ENCODE data around the gene LRR1. TPM values are rescaled to one million over a fixed set of nuclear protein-coding genes. Genes with fewer than 3 reads are reported as not detected.
"Not testable (repeated sequence)": the region's sequence is repeated elsewhere in the genome, so short reads cannot be mapped to it uniquely, and the experiment has no call there.

LRR1 gene
- total RNA-seq, 1 experiment from 2014 or later: 60.8 TPM

GRCh38 chr14:49581209-49582112 is 17.3 kb upstream of the LRR1 start:
- Histone ChIP-seq H3K9me3 (replicated peaks) (no peaks in the 10 kb centered on the region), H3K36me3 (peaks cover 53% of the 10 kb centered on the region), H3K4me3 (no peak overlapping the region), H3K27ac (no peak overlapping the region), H3K4me1 (no peaks in the 10 kb centered on the region), H3K27me3 (no peaks in the 10 kb centered on the region)
- DNase-seq: no peak

- Histone ChIP-seq H3K27ac (no peak overlapping the region), H3K9me3 (replicated peaks) (no peaks in the 10 kb centered on the region)
These were observed 16.4 kb upstream of the LRR1 start for GRCh38 chr14:49582113-49582977.

GRCh38 chr14:49583629-49584028 is 15.1 kb upstream of the LRR1 start:
- Histone ChIP-seq H3K4me1 (no peaks in the 10 kb centered on the region), H3K27me3 (no peaks in the 10 kb centered on the region), H3K27ac (no peak overlapping the region), H3K4me3 (no peak overlapping the region), H3K9me3 (replicated peaks) (no peaks in the 10 kb centered on the region), H3K36me3 (peaks cover 40% of the 10 kb centered on the region)
- no peak for DNase-seq

More at GRCh38 chr14:49582113-49582977, 16.4 kb upstream of the LRR1 start:
- DNase-seq: no peak
- Histone ChIP-seq H3K27me3 (no peaks in the 10 kb centered on the region), H3K36me3 (peaks cover 45% of the 10 kb centered on the region), H3K4me1 (no peaks in the 10 kb centered on the region), H3K4me3 (no peak overlapping the region)

- no peak overlapping the region for H3K27ac ChIP-seq
- no peaks in the 10 kb centered on the region for H3K27me3 ChIP-seq
- H3K4me1 ChIP-seq: no peaks in the 10 kb centered on the region
- no peak for DNase-seq
- H3K9me3 ChIP-seq (replicated peaks): no peaks in the 10 kb centered on the region
- H3K36me3 ChIP-seq: peaks cover 40% of the 10 kb centered on the region
- no peak overlapping the region for H3K4me3 ChIP-seq
These were observed 14.7 kb upstream of the LRR1 start for GRCh38 chr14:49584058-49584457.

- Histone ChIP-seq H3K27ac (peak overlapping the region; percentile 92), H3K36me3 (peaks cover 35% of the 10 kb centered on the region)
- not testable (repeated sequence) for DNase-seq
These were observed 13.6 kb upstream of the LRR1 start for GRCh38 chr14:49584981-49585640.

GRCh38 chr14:49585803-49586672 is 12.7 kb upstream of the LRR1 start, which contains the start of gene RPS29:
Gene RPS29 (minus strand): TSS chr14:49586380. CDS start chr14:49586346, 34 bp downstream.
- H3K4me1 ChIP-seq: no peaks in the 10 kb centered on the region
- H3K36me3 ChIP-seq: peaks cover 35% of the 10 kb centered on the region
- no peaks in the 10 kb centered on the region for H3K9me3 ChIP-seq (replicated peaks)
- peak within 1 kb of the TSS; percentile 92 for H3K27ac ChIP-seq
- H3K4me3 ChIP-seq: peak within 1 kb of the TSS; percentile 88
- peak; percentile 97 to 99 for DNase-seq
- H3K27me3 ChIP-seq: no peaks in the 10 kb centered on the region

More at GRCh38 chr14:49584981-49585640, 13.6 kb upstream of the LRR1 start:
- not testable (repeated sequence) for H3K9me3 ChIP-seq (replicated peaks); H3K27me3 ChIP-seq; H3K4me1 ChIP-seq
- peak overlapping the region; percentile 88 for H3K4me3 ChIP-seq

GRCh38 chr14:49586673-49587460 is 11.9 kb upstream of the LRR1 start:
- no peaks in the 10 kb centered on the region for H3K27me3 ChIP-seq
- peaks cover 32% of the 10 kb centered on the region for H3K36me3 ChIP-seq
- peak; percentile 58 to 76 for DNase-seq
- H3K9me3 ChIP-seq (replicated peaks): no peaks in the 10 kb centered on the region
- peak overlapping the region; percentile 92; the same call in 1 of the 2 replicates for H3K27ac ChIP-seq
- no peaks in the 10 kb centered on the region for H3K4me1 ChIP-seq
- peak overlapping the region; percentile 88 for H3K4me3 ChIP-seq

- no peak overlapping the region for H3K27ac ChIP-seq
- H3K9me3 ChIP-seq (replicated peaks): no peaks in the 10 kb centered on the region
- peaks cover 7% of the 10 kb centered on the region for H3K36me3 ChIP-seq
- H3K27me3 ChIP-seq: no peaks in the 10 kb centered on the region
- DNase-seq: no peak
- H3K4me1 ChIP-seq: no peaks in the 10 kb centered on the region; the same call in 1 of the 2 replicates
- no peak overlapping the region for H3K4me3 ChIP-seq
These were observed 9.4 kb upstream of the LRR1 start for GRCh38 chr14:49589387-49589786.

- H3K27me3 ChIP-seq: no peaks in the 10 kb centered on the region
- H3K36me3 ChIP-seq: no peaks in the 10 kb centered on the region
- DNase-seq: no peak
- no peaks in the 10 kb centered on the region; the same call in 1 of the 2 replicates for H3K4me1 ChIP-seq
- H3K9me3 ChIP-seq (replicated peaks): no peaks in the 10 kb centered on the region; the same call in 1 of the 2 replicates
- H3K4me3 ChIP-seq: no peak overlapping the region
- no peak overlapping the region for H3K27ac ChIP-seq
These were observed 5.7 kb upstream of the LRR1 start for GRCh38 chr14:49593016-49593415.

- Histone ChIP-seq H3K27me3 (no peaks in the 10 kb centered on the region), H3K27ac (no peak overlapping the region), H3K4me3 (no peak overlapping the region)
These were observed 4.2 kb upstream of the LRR1 start for GRCh38 chr14:49594347-49595091.

GRCh38 chr14:49598189-49598484 is 603 bp upstream of the LRR1 start:
- no peaks in the 10 kb centered on the region for H3K27me3 ChIP-seq
- peaks cover 16% of the 10 kb centered on the region for H3K36me3 ChIP-seq
- no peaks in the 10 kb centered on the region; the same call in 1 of the 2 replicates for H3K4me1 ChIP-seq
- H3K9me3 ChIP-seq (replicated peaks): no peaks in the 10 kb centered on the region; the same call in 1 of the 2 replicates
- peak overlapping the region; percentile 98 for H3K4me3 ChIP-seq
- H3K27ac ChIP-seq: peak overlapping the region; percentile 100
- DNase-seq: no peak

More at GRCh38 chr14:49594347-49595091, 4.2 kb upstream of the LRR1 start:
- no peaks in the 10 kb centered on the region; the same call in 1 of the 2 replicates for H3K9me3 ChIP-seq (replicated peaks)
- H3K36me3 ChIP-seq: no peaks in the 10 kb centered on the region; the same call in 1 of the 2 replicates
- H3K4me1 ChIP-seq: no peaks in the 10 kb centered on the region; the same call in 1 of the 2 replicates
- DNase-seq: no peak

GRCh38 chr14:49607583-49607982 is 8.8 kb downstream of the LRR1 start:
- Histone ChIP-seq H3K9me3 (replicated peaks) (no peaks in the 10 kb centered on the region), H3K27ac (no peak overlapping the region)

More at GRCh38 chr14:49607583-49607982, 8.8 kb downstream of the LRR1 start:
- Histone ChIP-seq H3K4me1 (no peaks in the 10 kb centered on the region), H3K36me3 (peaks cover 44% of the 10 kb centered on the region), H3K27me3 (no peaks in the 10 kb centered on the region), H3K4me3 (no peak overlapping the region)
- DNase-seq: no peak
